Fibroblast of lung (primary cell): Measurements from ENCODE around the gene CFAP299. TPM values are rescaled to one million over a fixed set of nuclear protein-coding genes. Genes with fewer than 3 reads are reported as not detected.

ENCODE experiments used
- DNase-seq, 2 donors: peaks; one replicate each; pipeline versions ENCODE4 v3.0.0 to v3.0.0-alpha.2; 2010; ENCODE audit warnings: low read depth in 2 of 2
- H2AFZ ChIP-seq: 2 replicates; pipeline ENCODE4 v1.5.1; 2012; ENCODE audit warnings: low read length, control low read depth, inconsistent platforms
- H3K27ac ChIP-seq: 2 replicates; pipeline ENCODE4 v1.5.1; 2011; ENCODE audit warnings: low read length, control low read depth; ENCODE audit not compliant: insufficient read depth
- H3K27me3 ChIP-seq: 2 replicates; pipeline ENCODE4 v1.5.1; 2011; ENCODE audit warnings: mild to moderate bottlenecking, low read length; ENCODE audit not compliant: control insufficient read depth, insufficient read depth
- H3K36me3 ChIP-seq: 2 replicates; pipeline ENCODE4 v1.5.1; 2011; ENCODE audit warnings: low read length; ENCODE audit not compliant: control insufficient read depth, insufficient read depth
- H3K4me1 ChIP-seq: 2 replicates; pipeline ENCODE4 v1.5.1; 2011; ENCODE audit warnings: low read length; ENCODE audit not compliant: control insufficient read depth, insufficient read depth; ENCODE audit errors: extremely low read depth
- H3K4me2 ChIP-seq: 2 replicates; pipeline ENCODE4 v1.5.1; 2011; ENCODE audit warnings: low read length, control low read depth; ENCODE audit not compliant: insufficient read depth; ENCODE audit errors: extremely low read depth
- H3K4me3 ChIP-seq, 4 experiments: fragments of 200-600 bp in 1 of 4; sonication (generic) in 1 of 4; replicated peaks in 1 of 4; 2 replicates each; pipeline ENCODE4 v1.5.1; 2011 to 2016; ENCODE audit warnings: low read length in 4 of 4, low read depth in 3 of 4, mild to moderate bottlenecking in 3 of 4, control low read depth in 2 of 4, inconsistent platforms in 1 of 4, mixed read lengths in 1 of 4; ENCODE audit not compliant: insufficient read depth in 1 of 4; ENCODE audit errors: control extremely low read depth in 1 of 4
- H3K79me2 ChIP-seq: 2 replicates; pipeline ENCODE4 v1.5.1; 2012; ENCODE audit warnings: mild to moderate bottlenecking, low read length, inconsistent platforms; ENCODE audit not compliant: control insufficient read depth, insufficient read depth
- H3K9ac ChIP-seq: 2 replicates; pipeline ENCODE4 v1.5.1; 2011; ENCODE audit warnings: mild to moderate bottlenecking, low read length, control low read depth; ENCODE audit not compliant: insufficient read depth
- H3K9me3 ChIP-seq: 2 replicates; pipeline ENCODE4 v1.5.1; 2012; ENCODE audit warnings: low read depth, low read length; ENCODE audit not compliant: control insufficient read depth, insufficient read depth
- H4K20me1 ChIP-seq: 2 replicates; pipeline ENCODE4 v1.5.1; 2011; ENCODE audit warnings: low read length; ENCODE audit not compliant: control insufficient read depth, insufficient read depth; ENCODE audit errors: extremely low read depth
- EZH2 ChIP-seq: IDR thresholded peaks from 2 replicates; pipeline ENCODE4 v1.5.1; 2012; ENCODE audit warnings: low read length, control low read depth, mild to moderate bottlenecking; ENCODE audit errors: missing control alignments
- polyA plus RNA-seq, 2 donors: library from polyadenylated mRNA; depleted of rRNA in 1 of 2; stranded (reverse) in 1 of 2; unstranded in 1 of 2; fragments of >200 nt; gene quantifications; 2 replicates each; pipeline ENCODE4 v1.2.1, GENCODE V29; 2011 to 2012; ENCODE audit warnings: missing spikeins in 1 of 2
- total RNA-seq: library from RNA; depleted of rRNA; stranded (reverse); fragments of >200 nt; gene quantifications from 2 replicates; pipeline ENCODE4 v1.2.1, GENCODE V29; 2014
- TF ChIP-seq, protein P1 (sequence below), 2 donors: IDR thresholded peaks in 1 of 2; conservative IDR thresholded peaks in 1 of 2; 1 replicate in 1 of 2; 2 replicates in 1 of 2; pipeline ENCODE4 v1.5.1; 2011 to 2012; ENCODE audit warnings: low read length in 2 of 2, control low read depth in 1 of 2, inconsistent platforms in 1 of 2, low read depth in 1 of 2, mild to moderate bottlenecking in 1 of 2

Gene CFAP299
- total and polyA plus RNA-seq, 2 donors (not counting 1 experiment from before 2014, with no cell fraction given), result 0.79 to 16.2 TPM

DNA sequence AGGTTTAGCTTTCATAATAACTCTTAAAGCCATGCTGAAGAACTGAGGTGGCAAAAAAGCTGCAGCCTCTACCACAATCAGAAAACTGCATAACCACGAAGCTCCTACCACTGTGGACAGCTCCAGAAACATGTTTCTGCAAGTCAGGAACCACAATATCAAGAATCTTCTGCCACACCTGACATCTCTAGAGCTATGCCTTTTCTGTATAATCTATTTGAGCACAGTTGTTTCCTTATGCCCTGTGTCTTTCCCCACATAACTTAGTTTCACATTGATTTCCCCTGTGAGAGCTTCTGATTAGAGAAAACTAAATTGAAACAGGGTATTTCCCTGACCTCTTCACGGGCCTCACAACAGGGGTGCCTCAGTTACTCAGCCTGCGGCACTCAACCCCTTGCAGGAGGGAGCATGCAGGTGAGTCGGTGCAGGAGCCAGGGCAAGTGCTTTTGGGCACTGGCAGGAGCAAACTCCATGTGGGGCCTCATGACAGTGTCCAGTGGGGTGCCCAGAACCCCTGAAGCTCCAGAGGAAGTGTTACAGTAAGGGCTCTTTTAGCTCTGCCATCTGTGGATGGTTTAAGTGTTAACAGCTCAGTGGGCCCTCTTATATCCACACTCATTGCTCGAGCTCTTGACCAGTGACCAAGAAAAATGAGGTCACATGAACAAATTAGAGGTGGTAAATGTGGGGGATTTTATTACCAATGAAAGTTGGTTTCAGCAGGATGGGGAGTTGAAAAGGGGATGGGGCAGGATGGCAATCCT, 562.2 kb downstream of the CFAP299 start:
- H3K36me3 ChIP-seq, result no peaks in the 10 kb centered on the region
- no peaks in the 10 kb centered on the region for H3K9me3 ChIP-seq
- TF ChIP-seq EZH2, result no peak
- TF ChIP-seq, protein P1, sequence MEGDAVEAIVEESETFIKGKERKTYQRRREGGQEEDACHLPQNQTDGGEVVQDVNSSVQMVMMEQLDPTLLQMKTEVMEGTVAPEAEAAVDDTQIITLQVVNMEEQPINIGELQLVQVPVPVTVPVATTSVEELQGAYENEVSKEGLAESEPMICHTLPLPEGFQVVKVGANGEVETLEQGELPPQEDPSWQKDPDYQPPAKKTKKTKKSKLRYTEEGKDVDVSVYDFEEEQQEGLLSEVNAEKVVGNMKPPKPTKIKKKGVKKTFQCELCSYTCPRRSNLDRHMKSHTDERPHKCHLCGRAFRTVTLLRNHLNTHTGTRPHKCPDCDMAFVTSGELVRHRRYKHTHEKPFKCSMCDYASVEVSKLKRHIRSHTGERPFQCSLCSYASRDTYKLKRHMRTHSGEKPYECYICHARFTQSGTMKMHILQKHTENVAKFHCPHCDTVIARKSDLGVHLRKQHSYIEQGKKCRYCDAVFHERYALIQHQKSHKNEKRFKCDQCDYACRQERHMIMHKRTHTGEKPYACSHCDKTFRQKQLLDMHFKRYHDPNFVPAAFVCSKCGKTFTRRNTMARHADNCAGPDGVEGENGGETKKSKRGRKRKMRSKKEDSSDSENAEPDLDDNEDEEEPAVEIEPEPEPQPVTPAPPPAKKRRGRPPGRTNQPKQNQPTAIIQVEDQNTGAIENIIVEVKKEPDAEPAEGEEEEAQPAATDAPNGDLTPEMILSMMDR (conservative IDR thresholded peaks at IDR 0.05 in 1 of 2, IDR thresholded peaks at IDR 0.05 in 1 of 2; ENCODE audit: low read depth in 1 of 2, low read length in 2 of 2), result no peak
- H3K27me3 ChIP-seq, result no peaks in the 10 kb centered on the region
- H3K4me1 ChIP-seq, result no peaks in the 10 kb centered on the region
- no peak overlapping the region for H3K9ac ChIP-seq
- no peak for DNase-seq
- no peak overlapping the region for H3K4me3 ChIP-seq
- no peaks in the 10 kb centered on the region for H4K20me1 ChIP-seq
- no peak overlapping the region for H3K4me2 ChIP-seq
- H3K79me2 ChIP-seq, result no peaks in the 10 kb centered on the region
- H3K27ac ChIP-seq, result no peak overlapping the region
- H2AFZ ChIP-seq, result no peak overlapping the region

DNA sequence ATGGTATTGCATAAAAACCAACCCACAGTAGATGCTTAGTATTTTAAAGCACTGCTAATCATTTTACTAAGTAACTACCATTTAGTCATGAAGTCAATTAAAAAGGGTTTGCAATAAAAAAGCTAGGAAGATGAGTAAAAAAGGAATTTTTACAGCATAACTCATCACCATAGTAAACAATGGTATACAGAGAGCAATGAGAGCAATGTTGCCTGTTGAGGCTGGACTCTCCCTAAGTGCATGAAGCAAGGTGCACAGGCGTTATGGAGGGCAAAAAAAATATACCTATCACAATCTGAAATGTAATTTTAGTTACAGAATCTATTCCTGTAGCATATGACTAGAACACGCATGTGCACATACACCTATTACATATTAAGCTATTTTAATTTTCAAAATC, 565.4 kb downstream of the CFAP299 start:
- H3K36me3 ChIP-seq, result no peaks in the 10 kb centered on the region
- no peaks in the 10 kb centered on the region for H4K20me1 ChIP-seq
- no peak overlapping the region for H2AFZ ChIP-seq
- H3K27me3 ChIP-seq, result no peaks in the 10 kb centered on the region
- no peak overlapping the region for H3K9ac ChIP-seq
- no peaks in the 10 kb centered on the region for H3K4me1 ChIP-seq
- no peak overlapping the region for H3K4me3 ChIP-seq
- no peak overlapping the region for H3K27ac ChIP-seq
- no peaks in the 10 kb centered on the region for H3K79me2 ChIP-seq
- DNase-seq, result no peak
- no peak for TF ChIP-seq EZH2
- TF ChIP-seq, protein P1 (conservative IDR thresholded peaks at IDR 0.05 in 1 of 2, IDR thresholded peaks at IDR 0.05 in 1 of 2; ENCODE audit: low read depth in 1 of 2, low read length in 2 of 2), result no peak
- no peak overlapping the region for H3K4me2 ChIP-seq
- no peaks in the 10 kb centered on the region for H3K9me3 ChIP-seq

DNA sequence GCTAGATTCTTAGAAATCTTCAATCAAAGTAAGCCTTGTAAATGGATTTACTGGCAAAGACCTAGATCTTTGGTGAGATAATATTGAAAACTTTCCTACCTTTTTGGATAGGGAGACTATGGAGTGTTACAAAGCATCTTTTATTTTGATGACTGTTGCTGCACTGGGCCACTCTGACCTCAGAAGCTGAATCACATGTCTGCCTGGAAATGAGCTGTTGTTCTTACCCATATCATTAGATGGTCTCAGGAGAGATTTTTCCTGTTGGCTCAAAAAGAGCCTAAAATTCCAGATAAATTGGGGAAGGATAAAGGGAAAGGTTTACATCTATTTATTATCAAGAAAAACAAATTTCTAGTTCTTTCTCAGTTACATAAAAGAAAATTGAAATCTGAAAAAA, 567.5 kb downstream of the CFAP299 start:
- Histone ChIP-seq H3K4me2 (no peak overlapping the region), H4K20me1 (no peaks in the 10 kb centered on the region), H3K4me1 (no peaks in the 10 kb centered on the region), H2AFZ (no peak overlapping the region), H3K27me3 (no peaks in the 10 kb centered on the region), H3K9me3 (no peaks in the 10 kb centered on the region), H3K4me3 (no peak overlapping the region), H3K9ac (no peak overlapping the region), H3K36me3 (no peaks in the 10 kb centered on the region), H3K27ac (no peak overlapping the region), H3K79me2 (no peaks in the 10 kb centered on the region)
- DNase-seq, result no peak
- no peak for TF ChIP-seq EZH2
- TF ChIP-seq, protein P1 (conservative IDR thresholded peaks at IDR 0.05 in 1 of 2, IDR thresholded peaks at IDR 0.05 in 1 of 2; ENCODE audit: low read depth in 1 of 2, low read length in 2 of 2), result no peak
